NOMO-1 treated with DMSO at 0.1 percent for 48 hours (cell line): ENCODE data around the gene DDX47.
A peak's percentile ranks its signal among the peaks of the same experiment; 100 is the strongest.
"Not testable (repeated sequence)": the region's sequence is repeated elsewhere in the genome, so short reads cannot be mapped to it uniquely, and the experiment has no call there.

Experiments
- DNase-seq: peaks from one replicate; lab custom pipeline; 2025; ENCODE audit not compliant: unreplicated experiment; lab: John Stamatoyannopoulos, UW

DDX47 gene

DNA sequence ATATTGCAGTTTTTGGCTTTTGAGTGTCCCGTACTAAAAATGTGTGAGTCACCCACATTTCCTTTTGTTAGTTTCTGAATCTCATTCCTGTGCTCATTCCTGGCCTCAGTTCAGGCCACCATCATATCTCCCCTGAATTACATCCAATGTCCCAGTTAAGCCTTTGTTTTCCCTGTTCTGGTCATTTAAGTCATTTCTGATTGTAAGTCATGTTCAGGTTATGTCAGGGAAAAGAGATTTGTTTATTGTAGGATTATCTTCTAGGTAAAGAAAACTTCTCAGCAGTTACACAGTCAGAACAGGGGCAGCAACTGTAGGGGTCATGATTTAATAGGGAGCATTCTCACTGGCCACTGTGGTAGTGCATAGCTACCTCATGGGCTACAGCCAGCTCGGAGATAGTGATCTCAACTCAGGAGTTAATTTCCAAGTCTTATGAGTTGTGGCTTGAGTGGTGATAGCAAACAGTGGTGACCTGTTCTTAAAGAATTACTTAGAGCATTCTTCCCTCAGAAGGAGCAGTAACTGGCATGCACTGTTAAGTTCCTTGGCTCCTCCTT, 6.7 kb downstream of the DDX47 start:
- no peak for DNase-seq

DNA sequence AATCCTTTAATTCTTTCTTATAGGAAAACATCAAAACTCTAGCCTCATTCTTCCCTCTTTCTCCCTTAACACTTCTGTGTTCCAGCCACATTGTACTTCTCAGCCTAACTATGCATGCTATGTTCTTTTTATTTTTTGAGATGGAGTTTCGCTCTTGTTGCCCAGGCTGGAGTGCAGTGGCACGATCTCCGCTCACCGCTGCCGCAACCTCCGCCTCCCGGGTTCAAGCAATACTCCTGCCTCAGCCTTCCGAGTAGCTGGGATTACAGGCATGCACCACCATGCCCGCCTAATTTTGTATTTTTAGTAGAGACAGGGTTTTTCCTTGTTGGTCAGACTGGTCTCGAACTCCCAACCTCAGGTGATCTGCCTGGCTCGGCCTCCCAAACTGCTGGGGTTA, 7.2 kb downstream of the DDX47 start:
- not testable (repeated sequence) for DNase-seq

DNA sequence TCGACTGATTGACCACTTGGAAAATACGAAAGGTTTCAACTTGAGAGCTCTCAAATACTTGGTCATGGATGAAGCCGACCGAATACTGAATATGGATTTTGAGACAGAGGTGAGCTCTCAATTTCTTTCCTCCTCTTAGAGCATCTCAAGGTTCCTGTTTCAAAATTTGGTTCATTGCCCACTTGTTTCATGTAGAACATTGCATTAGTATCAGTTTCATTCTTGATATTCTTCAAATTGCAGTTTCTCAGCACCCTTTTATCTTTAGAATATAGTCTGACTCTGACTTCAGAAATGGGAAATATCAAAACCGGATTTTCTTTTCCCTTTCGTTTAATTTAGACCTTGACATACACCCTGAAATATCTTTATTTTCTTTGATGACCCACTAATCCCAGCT, 8.8 kb downstream of the DDX47 start:
- no peak for DNase-seq

DNA sequence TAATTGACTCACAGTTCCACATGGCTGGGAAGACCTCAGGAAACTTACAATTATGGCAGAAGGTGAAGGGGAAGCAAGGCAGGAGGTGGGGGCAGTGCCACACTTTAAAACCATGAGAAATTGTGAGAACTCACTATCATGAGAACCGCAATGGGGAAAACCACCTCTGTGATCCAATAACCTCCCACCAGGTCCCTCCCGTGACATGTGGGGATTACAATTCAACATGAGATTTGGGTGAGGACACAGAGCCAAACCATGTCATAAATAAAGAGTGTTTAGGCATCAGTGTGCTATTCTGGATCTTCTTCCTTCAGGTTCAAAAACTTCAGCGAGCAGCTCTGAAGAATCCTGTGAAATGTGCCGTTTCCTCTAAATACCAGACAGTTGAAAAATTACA, 9.7 kb downstream of the DDX47 start:
- DNase-seq = no peak

DNA sequence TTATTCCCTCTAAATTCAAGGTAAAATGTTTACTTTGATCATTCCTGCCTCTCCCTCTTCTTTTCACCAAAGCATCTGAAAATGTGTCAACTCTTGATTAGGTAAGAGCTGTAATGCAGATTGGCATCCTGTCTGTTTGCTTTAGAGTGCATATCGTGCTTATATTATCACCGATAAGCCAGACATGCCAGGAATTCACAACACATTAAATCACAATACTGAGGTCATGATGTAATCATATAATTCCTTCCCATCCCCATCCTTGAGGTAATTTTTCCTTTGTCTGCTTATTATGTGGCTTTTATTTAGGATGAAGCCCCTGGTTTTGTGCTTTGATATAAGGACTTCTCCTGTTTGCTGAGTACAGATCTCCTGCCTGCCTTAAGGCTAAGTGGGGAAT, 10.2 kb downstream of the DDX47 start:
- DNase-seq = no peak

DNA sequence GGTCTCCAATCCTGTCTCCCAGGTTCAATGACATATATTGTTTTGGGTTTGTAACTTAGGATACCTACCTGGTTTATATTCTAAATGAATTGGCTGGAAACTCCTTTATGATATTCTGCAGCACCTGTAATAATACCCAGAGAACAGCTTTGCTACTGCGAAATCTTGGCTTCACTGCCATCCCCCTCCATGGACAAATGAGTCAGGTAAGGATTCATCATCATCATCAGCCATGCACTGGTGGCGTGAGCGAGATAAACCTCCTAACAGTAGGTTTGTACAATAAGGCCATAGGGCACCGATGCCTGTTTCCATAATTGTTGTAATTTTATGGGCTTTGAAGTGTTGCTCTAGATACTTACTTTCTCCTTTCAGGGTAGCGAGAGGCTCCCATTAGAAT, 10.7 kb downstream of the DDX47 start:
- no peak for DNase-seq

DNA sequence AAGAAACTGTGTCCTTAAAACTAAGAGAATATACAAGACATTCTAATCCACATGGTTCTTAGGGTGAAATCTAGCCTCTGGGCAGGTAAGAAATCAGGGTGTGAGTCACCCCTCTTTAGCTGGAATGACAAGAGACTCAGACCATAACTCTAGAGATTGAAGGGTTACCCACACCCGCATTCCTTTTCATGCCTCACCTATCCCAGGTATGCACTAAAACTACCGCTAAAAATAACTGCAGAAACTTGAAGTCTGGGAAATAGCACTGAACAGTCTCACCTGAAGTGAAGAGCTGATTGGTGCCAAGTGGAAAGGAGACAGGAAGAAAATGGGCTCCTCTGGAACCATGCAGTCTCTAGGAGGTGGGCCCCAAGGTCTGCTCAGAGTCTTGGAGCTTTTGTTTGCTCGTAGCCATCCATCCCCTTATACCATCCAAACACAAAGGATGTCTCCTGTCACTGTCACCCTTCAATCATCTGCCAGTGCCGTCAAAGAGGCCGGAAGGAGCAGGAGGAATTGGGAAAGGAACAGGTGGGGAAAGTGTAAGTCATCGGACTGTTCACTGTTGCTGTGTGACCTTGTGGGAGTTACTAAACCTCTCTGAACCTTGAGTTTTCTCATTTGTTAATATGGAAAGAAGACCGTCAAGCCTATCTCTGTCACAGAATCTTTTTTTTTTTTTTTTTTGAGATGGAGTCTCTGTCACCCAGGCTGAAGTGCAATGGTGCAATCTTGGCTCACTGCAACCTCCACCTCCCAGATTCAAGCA, 22.4 kb downstream of the DDX47 start:
- DNase-seq = no peak

DNA sequence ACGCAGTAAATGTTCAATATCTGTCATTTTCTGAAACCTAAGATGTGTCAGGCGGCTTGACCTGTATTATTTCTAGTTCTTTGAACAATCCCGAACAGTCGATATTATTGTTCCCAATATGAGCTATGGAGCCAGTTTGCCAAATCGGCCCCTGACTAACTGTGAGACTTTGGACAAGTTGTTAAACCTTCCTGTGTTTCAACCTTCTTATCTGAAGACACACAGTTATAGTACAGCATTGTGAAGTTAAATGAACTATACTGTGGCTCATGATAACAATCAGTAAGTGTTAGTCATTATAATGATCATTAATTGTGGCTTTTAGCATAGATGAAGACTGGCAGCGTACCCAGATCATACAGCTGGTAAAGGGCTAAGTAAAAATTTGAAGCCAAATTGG, 23.4 kb downstream of the DDX47 start:
- DNase-seq = no peak

DNA sequence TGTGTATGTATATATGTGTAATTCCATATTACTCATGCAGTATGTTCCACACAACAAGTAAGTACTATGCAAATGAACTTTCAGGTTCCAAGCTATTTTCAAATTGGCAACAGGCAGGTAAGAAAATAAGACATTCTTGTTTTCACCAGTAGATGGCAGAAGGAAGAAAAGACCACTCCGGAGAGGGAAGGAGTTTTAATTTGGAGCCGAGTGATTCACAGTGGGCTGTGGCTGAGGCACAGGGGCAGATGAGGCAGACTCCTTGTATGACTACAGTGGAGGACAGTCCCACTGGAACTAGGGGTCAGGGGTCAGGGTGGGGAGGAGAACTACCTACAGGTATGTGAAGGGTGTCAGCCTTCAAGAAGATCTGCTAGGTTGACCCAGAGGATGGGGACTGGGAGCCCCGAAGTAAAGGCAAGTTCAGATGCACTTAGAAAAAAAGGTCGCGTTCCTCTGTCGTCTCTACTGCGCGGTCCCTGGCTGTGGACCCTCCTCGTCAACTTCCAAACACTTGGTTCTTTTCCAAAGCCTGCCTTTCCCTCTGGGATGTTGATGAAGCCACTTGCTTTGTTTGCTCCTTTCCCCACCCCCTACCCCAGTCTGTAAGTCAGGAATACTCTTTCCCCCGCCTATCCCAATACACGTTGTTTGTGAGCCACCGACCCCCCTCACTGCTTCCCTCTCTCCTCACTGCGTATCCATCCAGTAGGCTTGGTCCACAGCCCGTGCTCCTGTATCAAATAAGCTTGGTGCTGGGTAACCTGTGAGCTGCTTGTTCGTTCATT, 24.1 kb downstream of the DDX47 start:
- DNase-seq = peak; percentile 25

DNA sequence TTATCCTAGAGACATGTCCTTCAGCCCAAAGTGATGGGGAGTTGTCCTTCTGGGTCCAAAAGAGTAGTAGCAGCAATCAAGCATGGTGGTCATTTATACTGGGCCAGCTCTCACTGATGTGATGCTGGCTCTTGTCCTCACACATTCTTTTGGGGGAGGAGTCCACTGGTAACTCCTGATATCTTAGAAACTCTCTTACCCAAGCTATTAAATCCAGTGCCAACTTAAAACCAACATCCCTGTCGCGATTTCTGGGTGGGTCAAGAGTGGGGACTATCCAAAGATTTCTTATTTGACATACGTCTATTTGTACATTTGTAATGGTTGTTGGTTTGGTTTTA, 24.6 kb downstream of the DDX47 start:
- no peak for DNase-seq

DNA sequence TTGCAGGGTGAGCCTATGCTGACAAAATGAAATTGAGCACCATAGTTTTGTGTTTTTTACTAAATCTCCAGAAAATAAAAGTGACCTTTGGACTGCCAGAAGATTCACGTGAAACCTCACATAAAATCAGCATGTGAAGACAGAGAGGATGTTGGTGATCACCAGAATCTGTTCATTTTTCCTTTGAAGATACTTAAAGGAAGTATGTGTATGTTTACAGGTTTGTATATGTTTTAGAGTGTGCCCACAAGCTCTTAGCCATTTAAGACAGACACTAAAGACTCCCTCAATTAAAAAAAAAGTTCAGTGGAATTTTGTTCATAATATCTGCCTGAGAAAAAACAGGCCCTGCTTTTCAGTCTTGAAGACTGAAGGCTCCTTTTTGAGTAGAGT, 25.9 kb downstream of the DDX47 start:
- no peak for DNase-seq

DNA sequence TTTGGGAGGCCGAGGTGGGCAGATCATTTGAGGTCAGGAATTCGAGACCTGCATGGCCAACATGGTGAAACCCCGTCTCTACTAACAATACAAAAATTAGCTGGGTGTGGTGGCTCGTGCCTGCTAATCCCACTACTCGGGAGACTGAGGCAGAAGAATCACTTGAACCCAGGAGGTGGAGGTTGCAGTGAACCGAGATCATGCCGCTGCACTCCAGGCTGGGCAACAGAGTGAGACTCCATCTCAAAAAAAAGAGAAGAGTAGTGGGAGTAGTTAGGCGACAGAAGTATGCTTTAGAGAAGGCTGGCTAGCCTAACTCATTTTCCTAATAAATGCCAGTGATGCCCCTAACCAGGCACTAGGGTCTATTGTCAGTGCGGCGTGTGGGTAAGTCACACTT, 26.3 kb downstream of the DDX47 start:
- not testable (repeated sequence) for DNase-seq

DNA sequence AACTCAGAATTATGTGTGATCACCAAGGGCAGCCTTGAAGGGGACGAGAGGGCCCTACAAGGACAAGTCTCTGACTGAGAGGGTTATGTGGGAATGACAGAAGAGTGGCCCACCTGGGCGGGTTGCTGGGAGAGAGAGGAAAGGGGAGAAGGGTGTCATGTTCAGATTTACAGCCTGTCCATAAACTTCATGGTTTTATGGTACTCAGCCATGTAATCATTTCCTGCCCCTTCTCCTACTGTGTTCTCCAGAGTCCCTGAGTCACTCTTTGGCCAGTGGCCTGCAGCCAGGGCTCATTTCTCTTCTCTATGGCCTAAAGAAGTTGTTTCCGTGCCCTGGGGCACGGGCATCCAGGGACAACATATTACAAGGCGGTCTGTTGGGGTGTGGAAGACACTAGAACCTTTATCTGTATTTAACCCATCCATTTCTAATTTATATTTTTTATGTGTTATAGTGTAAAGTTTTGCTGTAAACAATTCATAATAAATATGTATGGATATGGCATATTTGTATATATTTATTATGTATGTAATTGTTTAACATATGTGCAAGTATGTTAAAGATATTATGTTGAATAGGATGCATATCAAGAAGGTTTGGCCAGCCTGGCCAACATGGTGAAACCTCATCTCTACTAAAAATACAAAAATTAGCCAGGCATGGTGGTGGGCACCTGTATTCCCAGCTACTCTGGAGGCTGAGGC, 26.9 kb downstream of the DDX47 start:
- no peak for DNase-seq

DNA sequence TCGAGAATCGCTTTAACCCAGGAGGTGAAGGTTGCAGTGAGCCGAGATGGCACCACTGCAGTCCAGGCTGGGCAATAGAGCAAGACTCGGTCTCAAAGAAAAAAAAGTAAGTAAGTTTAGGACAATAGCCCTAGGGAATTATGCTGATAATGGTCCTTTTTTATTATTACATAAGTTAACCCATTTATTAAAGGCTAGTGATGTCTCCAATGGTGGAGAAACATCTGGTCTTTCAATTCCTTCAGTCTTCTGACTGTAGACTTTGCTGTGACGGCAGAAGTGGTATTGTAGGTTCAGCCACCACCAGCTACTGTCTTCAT, 27.4 kb downstream of the DDX47 start:
- no peak for DNase-seq

DNA sequence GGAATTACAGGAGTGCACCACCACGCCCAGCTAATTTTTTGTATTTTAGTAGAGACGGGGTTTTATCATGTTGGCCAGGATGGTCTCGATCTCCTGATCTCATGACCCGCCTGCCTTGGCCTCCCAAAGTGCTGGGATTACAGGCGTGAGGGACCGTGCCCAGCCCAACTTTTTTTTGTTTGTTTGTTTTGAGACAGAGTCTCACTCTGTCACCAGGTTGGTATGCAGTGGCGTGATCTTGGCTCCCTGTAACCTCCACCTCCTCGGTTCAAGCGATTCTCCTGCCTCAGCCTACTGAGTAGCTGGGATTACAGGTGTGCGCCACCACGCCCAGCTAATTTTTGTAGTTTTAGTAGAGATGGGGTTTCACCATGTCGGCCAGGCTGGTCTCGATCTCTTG, 28.3 kb downstream of the DDX47 start:
- DNase-seq = not testable (repeated sequence)

DNA sequence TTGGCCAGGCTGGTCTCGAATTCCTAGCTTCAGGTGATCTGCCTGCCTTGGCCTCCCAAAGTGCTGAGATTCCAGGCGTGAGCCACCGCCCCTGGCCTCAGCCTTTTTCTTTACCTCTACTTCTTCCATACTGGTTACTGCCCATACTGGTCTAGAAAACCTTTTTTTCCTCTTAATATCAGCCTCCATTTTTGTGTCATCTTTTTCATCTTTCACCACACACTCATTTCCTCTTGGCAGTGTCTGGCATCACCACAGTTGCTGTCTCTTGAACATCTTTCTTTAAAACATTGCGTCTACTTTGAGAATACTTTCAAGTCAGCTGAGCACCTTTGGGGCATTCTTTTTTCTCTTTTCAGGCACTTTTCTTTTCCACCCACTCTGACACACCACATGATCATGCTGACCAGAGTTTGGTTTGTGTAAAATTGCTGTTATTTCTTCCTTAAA, 32.7 kb downstream of the DDX47 start:
- no peak for DNase-seq

DNA sequence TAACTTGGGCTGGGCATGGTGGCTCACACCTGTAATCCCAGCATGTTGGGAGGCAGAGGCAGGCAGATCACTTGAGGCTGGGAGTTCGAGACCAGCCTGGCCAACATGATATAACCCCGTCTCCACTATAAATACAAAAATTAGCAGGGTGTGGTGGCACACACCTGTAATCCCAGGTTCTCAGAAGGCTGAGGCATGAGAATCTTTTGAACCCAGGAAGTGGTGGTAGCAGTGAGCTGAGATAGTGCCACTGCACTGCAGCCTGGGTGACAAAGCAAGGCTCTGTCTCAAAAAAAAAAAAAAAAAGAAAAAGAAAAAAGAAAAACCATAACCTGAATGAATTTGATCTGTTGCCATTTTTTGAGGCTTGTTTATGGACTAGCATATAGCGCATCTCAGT, 33.6 kb downstream of the DDX47 start:
- not testable (repeated sequence) for DNase-seq

DNA sequence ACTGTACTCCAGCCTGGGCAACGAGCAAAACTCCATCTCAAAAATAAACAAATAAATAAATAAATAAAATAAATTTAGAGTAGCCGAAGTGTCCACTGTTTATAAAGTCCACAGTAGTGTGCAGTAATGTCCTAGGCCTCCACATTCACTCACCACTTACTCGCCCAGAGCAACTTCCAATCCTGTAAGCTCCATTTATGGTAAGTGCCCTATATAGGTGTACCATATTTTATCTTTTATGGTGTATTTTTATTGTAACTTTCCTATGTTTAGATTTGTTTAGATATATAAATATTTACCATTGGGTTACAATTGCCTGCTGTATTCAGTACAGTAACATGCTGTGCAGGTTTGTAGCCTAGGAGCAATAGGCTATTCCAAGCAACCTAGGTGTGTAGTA, 40.3 kb downstream of the DDX47 start:
- DNase-seq = no peak

DNA sequence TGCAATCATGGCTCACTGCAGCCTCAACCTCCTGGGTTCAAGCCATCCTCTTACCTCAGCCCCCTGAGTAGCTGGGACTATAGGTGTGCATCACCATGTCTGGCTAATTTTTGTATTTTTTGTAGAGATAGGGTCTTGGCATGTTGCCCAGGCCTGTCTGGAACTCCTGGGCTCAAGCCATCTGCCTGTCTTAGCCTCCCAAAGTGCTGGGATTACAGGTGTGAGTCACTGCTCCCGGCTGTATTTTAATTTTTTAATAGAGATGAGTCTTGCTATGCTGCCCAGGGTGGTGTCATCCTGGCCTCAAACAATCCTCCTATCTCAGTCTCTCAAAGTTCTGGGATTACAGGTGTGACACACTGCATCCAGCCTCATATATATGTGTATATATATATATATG, 46.5 kb downstream of the DDX47 start:
- DNase-seq = no peak

DNA sequence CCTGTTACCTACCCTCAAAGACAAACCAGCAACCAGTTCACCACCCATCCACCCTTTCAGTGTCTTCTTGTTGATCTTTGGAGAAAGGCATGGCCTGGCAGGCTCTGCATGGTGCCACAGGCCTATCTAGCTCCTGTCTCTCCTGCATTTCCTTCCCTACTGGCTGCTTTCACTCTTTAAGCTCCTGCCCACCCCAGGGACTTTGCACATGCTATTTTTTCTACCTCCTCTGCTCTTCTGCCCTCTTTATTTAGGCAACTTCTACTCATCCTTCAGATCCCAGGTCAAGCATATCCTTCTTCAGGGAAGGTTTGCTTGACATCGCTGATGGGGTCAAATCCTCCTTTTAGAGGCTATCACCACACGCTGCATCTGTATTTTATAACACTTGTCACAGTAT, 51.1 kb downstream of the DDX47 start:
- no peak for DNase-seq

DNA sequence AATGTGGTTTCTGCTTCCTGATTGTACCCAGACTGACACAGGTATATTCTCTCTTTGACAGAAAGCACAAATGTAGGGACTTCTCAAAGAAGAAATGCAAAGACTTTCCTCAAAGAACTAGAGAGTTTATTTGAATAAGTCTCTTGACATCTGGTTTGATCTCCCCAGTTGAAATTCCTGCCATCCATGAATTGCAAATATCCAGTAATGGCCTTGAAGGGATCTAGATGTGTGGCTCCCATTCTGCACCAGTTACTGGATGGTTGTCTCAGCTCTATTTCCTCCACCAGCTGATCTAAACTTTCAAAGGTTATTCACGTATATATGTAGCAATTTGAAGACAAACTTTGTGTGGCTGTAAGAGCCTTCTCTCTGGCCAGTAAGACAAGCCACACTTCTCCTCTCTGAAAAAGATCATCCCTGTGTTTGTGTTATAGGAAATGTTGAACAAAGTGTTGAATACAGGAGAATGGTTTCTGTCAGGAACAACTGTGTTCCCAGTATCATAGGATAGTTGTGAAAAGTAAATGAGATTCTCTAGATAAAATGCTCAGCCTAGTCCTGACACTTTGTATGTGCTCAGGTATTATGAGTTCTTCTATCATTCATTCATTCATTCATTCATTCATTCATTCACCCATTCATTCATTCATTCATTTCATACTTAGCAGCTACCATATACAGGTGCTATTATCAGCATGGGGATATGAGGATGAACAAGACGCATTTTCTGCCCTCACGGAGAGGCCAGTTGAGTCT, 55.5 kb downstream of the DDX47 start:
- DNase-seq = no peak
